ENCODE data around the gene RNF149.
"Not testable (repeated sequence)": the region's sequence is repeated elsewhere in the genome, so short reads cannot be mapped to it uniquely, and the experiment has no call there.

The RNF149 gene

DNA sequence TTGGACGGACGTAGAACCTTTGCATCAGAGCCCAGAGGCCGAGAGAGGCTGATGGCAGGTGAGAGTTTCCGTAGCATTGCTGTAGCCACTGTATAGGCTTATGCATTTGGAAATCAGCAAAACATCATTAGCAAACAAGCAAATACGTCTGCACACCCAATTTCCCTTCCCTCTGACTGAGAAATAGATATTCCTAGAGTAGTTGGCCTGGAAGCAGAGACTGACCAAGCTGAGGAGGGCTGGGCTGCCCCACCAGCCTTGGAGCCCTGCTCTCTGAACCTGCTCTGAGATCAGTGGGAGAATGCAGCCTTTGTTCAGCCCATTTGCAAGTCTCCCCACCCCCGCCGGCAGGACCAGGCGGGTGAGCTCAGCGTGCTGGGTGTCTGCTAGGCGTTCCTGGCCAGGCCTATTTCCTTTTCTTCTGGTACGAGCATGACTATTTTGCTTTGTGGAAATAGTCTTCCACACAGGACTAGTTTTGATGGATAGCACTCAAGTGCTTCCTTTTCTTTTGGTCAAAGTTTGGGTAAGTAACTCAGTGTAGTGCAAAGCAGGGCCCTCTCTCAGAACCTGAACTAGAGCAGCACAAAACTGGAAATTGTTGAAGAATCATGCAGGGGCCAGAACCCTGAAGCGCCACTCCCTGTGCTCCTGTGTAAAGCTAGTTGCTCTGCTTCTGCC lies 21.9 kb upstream of the RNF149 start:
- no peak for DNase-seq

DNA sequence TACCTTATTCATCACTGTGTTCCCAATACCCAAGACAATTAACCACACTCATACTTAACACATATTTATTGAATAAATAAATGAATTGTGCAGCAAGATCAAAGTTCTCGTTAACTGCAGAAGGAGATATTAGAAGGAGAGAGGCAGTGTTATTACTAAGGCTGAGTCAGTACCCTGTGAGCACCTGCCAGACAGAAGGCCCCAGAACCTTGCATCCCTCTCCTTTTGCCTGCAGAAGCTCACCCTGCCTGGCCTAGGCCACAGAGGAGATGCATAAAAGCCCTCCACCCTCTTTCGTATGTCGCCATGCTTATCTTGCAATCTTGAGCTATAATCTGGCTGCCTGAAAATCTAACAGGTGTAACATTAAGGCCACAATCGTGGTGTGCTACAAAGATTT lies 20.5 kb upstream of the RNF149 start:
- no peak for DNase-seq

DNA sequence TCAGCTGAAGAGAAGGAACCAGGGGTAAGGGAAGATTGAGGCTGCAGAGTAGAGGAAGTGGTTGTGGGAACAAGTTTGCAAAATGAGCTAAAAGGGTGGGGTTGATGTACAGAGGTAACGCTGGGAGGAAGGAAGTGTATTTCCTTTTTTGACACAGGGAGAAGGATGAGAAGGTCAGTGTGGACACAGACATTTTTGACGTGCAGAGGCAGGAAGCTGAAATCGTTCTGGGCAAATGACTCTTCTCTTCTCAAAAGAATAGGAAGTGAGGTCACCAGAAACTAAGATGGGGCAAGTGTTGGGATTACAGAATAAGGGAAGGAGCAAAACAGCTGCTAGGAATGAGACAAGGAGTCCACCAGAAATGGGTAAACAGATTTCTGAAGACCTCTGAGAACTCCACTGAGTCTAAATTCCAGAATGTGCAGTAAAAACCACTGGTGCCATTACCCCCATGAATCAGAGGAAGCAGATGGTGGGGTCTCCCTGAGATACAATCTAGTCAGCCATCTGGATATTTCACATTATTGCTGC lies 20.0 kb upstream of the RNF149 start:
- DNase-seq, result no peak

DNA sequence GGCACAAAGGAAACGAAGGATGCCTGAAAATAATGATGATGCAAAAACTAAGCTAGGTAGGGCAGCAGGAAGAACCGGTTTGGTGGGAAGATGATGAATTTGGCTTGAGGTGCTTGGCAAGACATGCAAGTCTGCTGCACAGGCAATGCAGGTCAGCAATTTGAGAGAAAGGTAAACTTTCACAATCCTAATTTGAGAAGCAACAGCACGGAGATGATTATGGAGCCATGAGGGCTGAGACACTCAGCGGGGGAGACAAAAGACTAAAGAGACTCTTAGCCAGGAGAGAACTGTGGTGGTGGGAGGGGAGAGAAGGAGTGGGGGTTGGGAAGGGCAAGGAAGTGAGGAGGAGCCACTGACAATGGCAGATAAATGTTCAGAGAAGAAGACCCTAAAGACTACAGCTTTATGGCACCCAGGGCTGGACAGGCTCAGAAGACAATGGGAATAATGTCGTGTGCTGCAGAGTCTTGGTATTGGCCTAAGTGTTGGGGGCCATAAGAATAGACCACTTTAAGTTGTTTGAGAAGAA lies 19.4 kb upstream of the RNF149 start:
- DNase-seq, result no peak

DNA sequence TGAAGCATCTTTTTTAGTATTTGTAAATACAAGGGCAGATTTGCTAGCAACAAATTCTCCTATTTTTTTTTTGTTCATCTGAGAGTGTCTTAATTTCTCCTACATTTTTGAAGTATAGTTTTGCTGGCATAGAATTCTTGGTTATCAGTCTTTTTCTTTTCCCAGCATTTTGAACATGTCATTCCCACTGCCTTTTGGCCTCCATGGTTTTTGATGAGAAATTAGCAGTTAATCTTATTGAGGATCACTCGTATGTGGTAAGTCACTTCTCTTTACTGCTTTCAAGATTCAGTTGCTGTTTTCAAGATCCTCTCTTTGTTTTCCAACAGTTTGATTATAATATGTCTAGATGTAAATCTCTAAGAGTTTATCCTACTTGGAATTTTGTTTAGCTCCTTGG lies 16.9 kb upstream of the RNF149 start:
- DNase-seq, result no peak

DNA sequence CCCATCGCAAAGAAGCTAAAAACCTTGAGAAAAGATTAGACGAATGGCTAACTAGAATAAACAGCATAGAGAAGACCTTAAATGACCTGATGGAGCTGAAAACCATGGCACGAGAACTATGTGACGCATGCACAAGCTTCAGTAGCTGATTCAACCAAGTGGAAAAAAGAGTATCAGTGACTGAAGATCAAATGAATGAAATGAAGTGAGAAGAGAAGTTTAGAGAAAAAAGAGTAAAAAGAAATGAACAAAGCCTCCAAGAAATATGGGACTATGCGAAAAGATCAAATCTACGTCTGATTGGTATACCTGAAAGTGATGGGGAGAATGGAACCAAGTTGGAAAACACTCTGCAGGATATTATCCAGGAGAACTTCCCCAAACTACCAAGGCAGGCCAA lies 8.1 kb upstream of the RNF149 start:
- not testable (repeated sequence) for DNase-seq

DNA sequence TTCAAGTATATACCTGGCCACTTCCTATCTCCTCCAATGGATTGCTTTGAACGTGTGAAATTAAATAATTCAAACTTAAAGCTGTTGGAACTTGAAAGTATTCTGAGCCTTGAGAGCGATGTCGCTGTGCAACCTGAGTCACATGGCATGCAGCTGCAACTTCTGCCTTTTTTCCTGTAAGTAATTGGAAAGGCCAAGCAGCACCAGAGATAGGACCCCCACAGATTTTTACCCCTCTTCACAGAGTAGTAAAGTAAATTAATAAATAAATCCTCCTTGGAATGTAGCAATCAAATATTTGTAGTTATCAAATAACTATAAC lies 3.2 kb upstream of the RNF149 start:
- no peak for DNase-seq

DNA sequence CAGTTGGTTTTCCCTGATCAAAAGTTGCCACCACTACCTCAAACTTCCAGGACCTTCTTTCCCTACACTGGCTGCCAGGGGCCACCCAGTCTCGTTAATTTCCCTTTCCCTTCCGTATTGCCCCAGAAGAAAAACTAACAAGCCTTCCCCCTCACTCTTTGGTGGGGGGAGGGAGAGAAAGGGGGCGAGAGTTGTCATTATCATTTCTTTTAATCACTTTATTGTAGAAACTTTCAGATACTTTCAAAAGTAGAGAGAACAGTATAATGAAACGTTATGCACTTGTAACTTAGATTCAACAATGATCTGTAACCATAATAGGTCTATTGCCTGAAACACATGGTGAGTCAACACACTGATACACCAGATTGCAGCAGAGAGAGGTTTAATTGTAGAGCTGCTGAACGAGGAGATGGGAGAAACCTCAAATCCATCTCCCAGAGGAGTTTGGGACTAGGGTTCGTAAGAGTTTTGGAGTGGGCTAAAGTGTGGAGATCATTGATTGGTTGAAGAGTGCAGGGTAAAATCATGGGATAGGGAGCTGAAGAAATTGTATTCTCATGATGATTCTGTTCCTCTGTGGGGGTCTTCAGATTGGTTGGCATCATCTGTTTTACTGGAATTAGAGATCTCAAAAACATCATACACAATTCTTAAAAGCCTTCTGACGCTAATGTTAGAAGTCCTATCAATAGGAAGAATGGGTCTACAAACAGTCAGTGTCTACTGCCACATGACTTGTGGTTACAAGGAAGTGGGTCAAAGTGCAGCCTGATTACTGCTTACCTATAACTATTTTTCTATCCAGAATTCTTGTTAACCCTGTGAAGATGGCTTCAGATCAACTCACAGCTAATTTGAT lies 2.6 kb upstream of the RNF149 start:
- no peak for DNase-seq

DNA sequence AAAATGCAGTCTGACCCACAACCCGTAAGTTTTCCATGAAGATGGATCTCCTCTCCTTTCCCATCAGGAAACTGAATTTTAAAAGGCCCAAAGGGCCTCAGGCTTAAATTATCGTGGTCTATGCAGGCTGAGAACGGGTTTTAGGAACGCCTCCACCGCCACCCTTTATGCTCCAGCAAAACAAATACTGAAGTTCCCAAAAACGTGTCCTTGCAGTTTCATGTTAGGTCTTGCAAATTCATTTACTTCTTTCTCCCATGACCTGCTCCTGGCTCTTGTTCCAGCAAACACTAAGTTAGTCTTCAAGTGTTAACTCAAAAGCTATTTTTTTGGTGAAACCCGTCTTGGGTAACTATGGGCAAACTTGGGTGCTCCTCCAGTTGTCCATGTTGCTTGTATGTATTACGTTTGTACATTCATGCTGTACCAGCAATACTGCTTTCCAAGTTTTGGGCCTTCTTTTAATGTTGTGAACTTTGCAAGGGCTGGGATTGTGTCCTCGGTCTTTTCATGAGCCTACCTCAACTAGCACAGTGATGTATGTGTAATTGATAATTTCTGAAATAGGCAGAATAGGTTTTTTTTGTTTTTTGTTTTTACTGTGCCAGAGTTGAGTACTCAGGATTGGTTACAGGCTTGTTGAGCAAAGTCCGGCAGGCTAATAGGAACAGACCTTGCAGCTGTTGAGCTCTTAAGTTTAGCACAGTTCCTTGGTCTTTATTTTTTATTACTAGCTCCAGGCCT lies 1.8 kb upstream of the RNF149 start:
- no peak for DNase-seq

DNA sequence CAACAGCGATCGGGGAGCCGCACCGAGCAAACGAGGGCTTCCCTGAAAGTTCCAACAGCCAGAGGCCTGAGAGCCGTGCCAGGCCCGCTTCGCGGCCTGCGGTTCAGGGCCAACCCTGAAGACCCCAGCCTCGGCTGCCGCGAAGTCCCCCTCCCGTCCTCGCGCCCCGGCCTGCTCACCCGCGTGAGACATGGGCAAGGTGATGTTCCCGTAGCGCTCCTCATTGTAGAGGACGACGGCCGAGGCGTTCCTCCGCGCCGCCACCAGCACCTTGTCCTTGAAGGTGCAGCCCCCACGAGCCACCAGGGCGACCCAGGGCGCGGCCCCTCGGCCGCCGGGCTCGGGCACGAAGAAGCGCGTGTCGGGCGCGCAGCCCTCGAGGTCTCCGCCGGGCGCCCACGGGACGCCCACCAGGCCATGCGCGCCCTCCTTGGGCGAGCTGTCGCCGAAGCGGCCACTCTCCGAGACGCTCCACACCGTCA lies 510 bp downstream of the RNF149 start:
- no peak for DNase-seq

DNA sequence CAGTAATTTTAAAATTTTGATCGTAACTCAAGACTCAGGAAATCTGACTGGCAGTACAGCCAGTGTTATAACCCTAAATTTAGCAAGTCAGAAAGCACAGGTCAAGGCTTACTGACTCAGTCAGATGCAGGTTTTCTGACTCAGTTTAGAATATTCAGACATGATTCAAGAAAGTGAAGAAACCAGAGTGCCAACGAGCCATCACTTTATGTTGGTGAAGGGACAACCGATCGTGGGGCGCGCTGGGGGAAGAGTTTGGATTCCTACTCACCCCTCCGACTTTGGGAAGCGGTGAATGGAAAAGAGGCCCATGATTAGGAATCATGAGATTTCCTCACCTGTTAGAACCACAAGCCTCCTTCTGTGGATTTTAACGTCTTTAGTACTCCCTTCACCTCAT lies 998 bp downstream of the RNF149 start:
- DNase-seq, result no peak

DNA sequence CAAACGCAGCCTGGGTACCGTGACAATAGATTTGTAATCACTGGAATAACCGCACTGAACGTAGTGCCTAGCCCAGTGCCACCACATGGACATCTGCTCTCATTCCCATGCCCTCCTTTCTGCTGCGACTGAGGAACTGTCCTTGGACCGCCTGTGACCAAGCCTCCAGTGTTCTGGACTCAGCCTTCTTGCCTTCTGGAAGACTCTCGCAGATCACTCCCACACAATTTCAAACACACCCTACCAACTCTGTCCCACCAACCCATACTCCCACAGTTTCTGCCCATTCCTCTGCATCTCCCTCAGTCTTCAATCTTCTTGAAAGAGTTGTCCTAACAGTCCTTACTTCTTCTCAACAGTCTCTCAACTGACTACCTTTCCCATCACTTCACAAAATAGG lies 2.1 kb downstream of the RNF149 start:
- no peak for DNase-seq

DNA sequence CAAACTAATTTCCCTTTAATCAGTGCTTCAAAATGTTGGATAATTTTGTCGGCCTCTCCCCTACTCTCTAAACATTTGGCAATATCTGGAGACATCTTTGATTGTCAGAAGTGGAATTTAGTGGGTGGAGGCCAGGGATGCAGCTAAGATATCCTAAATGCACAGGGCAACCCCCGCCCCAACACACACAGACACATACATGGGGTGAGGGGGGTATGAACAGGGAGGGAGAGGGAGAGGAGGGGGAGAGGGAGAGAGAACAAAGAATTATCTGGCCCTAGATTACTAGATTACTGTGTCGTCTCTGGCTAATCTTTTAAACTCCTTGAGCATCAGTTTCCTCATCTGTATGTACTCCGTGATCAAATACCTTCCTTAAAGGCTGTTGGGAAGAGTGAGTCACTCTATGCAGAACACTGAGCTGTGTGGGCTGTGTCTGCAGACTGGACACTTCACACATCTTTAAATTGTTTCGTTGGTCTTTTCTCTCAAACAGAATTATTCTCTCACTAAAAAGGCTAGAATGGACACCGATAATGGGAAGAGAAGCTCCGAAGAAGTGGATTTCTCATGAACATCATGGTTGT lies 2.9 kb downstream of the RNF149 start:
- DNase-seq, result no peak

DNA sequence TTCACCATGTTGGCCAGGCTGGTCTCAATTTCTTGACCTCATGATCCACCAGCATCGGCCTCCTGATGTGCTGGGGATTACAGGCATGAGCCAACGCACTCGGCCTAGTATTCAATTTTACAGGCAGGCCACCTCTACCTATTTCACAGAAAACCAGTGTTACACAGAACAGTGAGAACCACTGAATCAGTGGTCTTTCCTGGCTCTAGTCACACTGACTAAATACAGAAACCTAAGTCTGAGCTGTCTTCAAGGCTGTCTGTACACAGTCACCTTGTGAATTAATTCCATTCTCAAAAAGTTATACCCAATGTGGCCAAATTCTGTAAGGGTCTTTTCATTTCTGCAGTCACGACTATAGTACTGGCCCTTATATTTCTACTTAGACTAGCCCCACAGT lies 3.5 kb downstream of the RNF149 start:
- no peak for DNase-seq

DNA sequence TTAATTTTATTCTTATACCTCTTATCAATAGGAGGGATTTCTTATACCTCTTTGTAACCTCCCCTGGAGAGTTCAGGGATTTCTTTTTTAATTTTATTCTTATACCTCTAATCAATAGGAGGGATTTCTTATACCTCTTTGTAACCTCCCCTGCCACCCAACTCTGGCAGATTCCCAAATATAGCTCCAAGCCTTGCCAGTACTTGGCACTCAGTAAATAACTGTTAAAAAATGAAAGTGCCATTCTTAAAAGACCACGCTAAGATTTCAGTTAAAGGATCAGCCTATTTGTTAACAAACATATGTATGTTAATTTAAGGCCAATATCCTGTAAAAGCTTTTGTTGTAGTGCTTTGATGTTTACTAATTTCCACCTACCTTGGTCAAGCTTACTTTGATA lies 4.8 kb downstream of the RNF149 start:
- DNase-seq, result no peak

DNA sequence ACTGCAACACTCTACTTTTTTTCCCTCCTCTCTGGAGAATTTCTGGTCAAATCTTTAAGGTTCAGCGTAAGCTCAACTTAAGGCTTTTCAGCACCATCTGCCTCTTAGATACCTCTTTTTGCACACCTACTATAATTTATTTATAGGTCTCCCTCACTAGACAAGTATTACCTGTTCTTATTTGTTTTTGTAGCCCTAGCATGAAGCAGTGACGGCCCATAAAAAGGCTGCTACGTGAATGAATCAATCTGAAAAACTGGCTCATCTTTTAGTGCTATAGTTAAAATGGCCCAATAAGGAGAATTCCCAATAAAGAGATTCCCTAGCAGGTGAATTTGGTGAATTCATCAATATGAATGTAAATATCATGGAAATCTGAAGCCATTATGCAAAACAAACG lies 6.5 kb downstream of the RNF149 start:
- no peak for DNase-seq

DNA sequence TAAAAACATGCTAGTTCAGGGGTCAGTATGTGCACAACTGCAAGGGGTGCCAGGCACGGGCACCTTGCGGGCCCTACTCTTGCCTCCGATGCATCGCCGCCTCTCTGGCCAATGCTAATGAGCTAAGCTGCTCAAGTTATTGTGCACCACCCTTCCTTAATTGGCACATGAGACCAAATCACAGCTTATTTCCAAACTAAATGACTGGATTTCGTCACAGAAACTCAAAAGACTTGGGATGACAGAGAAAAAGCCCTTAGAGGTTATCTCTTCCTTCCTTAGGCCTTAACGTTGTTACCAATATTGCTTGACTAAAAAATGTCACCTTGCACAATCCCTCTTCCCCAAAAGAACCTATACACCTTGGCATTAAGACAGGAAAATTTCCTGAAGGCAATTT lies 7.7 kb downstream of the RNF149 start:
- DNase-seq, result no peak

DNA sequence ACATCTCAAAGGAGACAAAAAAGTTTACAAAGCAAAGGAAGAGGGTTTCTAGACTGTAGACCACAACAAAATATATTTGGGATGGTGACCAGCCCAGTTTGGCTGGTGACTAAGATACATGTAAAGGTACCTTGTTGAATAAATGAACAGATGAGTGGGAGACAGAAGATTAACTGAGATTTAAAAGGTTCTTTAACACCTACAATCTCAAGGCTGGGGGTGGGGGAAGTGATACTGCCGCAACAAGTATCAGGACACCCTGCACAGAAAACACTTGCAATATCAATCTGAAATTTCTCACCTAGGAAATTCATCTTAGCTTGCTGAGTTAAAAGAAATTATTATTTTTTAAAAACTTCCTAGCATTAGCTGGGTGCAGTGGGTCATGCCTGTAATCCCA lies 8.3 kb downstream of the RNF149 start:
- no peak for DNase-seq

DNA sequence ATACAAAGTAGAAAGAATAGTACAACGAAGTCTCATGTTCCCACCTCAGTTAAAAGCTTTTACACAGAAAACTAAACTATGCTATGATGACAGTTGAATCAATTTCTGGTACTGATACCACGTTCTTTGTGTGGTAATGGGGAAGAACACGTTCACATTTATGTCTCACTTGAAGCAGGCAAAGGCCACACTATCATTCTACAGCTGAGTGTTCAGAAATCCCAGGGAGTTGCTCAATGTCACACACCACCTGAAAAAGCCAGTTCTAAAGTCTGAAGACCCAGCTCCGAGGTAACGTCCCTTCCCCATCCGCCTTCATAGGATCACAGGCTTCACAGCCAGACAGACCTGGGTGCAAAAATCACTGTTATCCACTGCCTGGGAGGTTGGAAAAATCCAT lies 8.9 kb downstream of the RNF149 start:
- DNase-seq, result no peak

DNA sequence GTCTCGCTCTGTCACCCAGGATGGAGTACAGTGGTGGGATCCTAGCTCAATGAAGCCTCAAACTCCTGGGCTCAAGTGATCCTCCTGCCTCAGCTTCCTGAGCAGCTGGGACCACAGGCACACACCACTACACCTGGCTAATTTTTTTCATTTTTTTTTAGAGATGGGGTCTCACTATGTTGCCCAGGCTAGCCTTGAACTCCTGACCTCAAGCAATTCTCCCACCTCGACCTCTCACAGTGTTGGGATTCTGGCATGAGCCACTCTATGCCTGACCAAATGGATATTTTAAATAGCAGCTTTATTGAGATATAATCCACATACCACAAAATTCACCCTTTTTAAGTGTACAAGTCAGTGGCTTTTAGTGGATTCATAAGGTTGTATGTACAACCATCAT lies 11.1 kb downstream of the RNF149 start:
- no peak for DNase-seq

DNA sequence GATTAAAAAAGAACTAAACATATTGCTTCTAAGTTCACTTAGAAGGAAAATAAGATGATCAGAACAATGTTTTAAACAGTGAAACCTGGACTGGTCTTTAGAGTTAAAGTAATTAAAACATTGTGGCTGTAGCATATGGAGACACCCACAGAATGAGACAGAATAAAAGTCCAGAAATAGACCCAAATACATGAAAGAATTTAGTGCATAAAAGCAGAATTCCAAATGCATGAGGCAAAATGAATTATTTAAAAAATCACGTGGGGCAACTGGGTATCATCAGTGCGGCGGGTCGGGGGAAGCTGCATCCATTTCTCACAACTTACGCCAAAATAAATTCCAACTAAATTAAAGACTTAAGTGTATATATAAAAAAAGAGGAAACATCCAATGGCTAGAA lies 12.1 kb downstream of the RNF149 start:
- no peak for DNase-seq

DNA sequence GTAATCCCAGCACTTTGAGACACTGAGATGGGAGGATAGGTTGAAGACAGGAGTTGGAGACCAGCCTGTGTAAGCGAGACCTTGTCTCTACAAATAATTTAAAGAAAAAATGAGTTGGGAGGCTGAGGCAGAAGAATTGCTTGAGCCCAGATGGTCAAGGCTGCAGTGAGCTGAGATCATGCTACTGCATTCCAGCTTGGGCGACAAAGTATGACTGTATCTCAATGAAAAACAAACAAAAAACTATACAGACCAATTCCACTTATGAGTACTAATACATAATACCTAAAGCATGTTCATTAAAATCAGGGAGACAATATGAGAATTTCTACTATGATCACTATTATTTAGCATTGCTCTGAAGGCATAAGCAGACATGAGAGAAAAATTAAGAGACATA lies 12.6 kb downstream of the RNF149 start:
- DNase-seq, result no peak

DNA sequence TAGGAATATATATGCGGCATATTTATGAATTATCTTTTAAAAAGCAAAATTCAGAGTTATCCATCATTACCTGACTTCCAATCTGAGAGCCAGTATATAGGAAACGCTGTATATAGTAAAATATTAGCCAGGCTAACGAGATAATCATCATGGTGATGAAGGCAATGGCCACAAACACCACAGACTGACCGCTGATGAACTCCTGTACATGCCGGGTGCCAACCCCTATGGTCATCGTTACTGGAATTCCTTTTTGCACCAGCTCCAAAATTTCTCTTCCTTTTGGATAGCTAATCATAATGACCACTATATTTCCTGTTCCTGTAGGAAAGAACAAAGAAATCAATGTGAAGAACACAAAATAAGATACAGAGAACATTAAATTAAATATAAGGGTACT lies 13.6 kb downstream of the RNF149 start:
- DNase-seq, result no peak

Measured in NCI-H1417 treated with DMSO at 0.1 percent for 48 hours (cell line).